Stimulated activated CD4-positive, alpha-beta T cell treated with anti-CD3 and anti-CD28 coated beads, TNF-alpha, amount 100 ng/mL, for 4 hours (primary cell): ENCODE measurements around the gene MPZ.
A peak's percentile ranks its signal among the peaks of the same experiment; 100 is the strongest.
"Not testable (repeated sequence)": the region's sequence is repeated elsewhere in the genome, so short reads cannot be mapped to it uniquely, and the experiment has no call there.

Source experiments
- DNase-seq, 3 experiments: peaks; one replicate each; pipeline ENCODE4 v3.0.0-alpha.2; 2020; ENCODE audit warnings: low read depth in 3 of 3

Gene MPZ

GRCh38 chr1:161300478-161300877, 9.3 kb downstream of the MPZ start:
- no peak for DNase-seq

DNA sequence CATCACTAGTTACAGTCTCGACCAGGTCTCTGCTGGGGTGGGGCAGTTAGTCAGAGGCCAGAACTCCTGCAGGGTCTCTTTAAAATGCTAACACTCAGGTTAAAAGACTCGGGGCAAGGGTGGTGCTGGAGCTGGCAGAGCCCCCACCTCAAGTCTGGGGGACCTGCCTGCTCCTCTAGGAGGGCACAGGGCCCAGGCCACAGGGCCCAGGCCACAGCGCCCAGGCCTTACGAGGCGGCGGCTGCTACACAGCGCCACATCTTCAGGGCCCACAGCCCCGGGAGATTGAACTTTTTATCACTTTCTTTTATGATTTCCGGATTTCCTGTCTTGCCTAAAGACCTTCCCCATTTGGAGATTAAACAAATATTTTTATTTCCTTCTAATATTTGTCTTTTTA, 10.4 kb downstream of the MPZ start:
- no peak for DNase-seq

- no peak for DNase-seq
Observed at GRCh38 chr1:161298116-161298515, 11.7 kb downstream of the MPZ start.

DNA sequence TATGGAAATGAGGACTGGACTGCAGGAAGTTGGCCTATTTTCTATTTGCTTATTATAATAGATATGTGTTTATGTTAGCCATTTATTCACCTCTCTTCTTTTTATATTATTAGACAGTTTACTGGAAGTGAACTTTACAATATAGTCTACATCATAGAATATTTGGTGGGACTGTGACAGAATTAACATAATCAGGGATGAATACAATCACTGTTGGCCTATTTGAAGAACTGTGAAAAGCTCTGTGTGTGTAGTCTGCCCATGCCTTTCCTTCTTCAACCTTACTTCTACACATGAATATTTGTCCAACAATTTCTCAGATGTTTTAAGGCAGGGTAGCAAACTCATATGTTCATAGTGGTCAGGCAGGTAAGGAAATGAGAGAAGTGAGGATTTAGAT, 12.4 kb downstream of the MPZ start:
- no peak for DNase-seq

DNA sequence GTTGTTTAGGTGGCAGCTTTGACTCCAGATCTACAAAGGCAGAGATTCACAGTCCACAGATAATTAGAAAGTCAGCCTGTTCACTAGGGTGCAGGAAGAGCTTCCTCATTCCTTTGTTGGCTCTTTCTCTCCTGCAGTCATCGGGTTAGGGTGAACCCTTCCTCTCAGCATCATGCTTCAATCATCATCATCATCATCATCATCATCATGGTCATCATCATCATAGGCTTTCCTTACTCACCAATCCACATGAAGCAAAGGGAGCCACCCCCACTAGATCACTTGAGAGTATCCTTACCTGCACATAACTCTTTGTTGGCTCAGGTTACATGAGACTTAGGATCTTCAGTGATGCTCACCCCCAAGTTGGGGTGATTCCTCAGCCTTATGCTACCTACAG, 19.0 kb downstream of the MPZ start:
- DNase-seq: no peak

DNA sequence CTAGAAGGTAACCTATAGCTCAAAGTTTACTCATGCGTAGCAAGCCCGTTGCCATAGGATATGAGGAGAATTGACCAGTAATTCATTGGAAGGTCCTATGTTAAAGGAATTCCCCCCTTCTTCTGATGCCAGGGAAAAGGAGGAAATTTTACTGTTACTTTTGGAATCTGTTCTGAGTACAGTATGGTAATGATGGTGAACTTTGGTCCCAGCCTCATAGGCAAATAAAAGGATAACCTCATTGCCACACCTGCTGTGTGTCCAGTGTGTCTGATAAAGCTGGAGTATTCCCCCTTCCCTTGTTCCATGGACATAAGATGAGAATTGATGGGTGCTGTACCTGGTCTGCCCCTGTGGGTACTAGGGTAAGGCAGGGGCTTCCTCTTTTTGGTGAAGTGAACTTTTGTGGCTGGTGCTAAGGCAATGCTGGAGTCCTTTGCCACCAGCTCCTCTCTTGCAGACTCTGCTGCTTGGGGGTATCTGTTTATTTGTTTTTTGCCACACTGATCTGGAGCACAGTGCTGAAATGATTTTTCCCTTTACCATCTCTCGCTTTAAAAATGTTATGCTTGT, 22.2 kb downstream of the MPZ start:
- DNase-seq: no peak

DNA sequence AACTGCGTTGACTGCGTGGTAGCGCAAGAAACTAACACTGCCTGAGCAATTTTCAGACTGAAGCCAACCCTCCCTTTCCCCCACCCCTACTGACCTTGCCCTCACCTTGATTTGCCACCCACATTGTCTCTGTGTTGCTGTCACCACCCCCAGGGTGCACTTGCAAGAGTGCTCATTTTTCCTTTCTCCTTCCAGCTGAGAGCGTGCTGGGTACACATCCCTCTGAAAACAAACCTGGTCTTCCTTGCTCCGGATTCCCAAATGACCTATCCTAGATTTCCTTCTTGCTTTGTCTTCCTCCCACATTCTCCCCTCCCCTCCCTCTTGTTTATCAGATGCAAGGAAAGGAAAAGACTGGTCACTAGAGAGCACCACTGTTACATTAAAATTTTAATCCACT, 24.2 kb downstream of the MPZ start:
- DNase-seq: no peak

- DNase-seq: no peak
Observed at GRCh38 chr1:161285113-161285512, 24.7 kb downstream of the MPZ start.

GRCh38 chr1:161282991-161283390, 26.8 kb downstream of the MPZ start:
- DNase-seq: no peak

GRCh38 chr1:161274874-161275273, 34.9 kb downstream of the MPZ start:
- no peak for DNase-seq

DNA sequence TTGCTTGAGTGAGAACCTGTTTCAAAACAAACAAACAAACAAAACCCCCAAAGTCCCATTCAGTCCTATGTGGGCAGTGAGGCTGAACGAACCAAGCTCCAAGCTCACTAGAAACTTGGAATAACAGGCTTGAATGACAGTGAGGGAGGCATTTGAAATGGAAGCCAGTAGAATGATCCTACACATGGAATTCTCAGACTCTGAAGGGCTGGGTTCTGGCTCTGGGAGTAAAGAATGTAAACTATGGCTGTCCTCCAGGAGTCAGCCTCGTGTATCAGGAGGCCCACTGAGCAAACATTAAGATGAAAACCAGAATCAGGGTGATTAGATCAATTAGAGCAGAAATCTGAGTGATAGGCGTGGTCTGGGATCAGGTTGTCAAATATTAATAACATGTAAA, 36.4 kb downstream of the MPZ start:
- no peak for DNase-seq

- no peak for DNase-seq
Observed at GRCh38 chr1:161267321-161267720, 42.4 kb downstream of the MPZ start.

DNA sequence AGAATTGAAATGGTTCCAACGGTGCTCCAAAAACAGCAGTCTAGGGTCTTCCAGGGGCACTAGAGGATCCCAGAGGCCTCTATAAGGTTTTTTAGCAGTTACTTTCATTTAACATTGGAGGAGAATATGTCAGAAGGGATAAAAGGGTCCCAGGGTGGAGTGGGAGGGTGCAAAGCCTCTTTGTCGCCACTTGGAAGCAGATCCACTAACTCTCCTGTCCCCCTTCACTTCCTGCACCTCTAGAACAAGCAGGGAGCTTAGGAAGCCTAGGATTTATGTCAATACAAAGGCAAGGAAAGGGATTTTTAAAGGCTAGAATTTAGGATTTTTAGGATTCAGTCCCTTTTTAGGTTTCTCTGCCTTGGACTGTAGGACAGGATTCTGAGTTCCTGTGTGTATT, 42.9 kb downstream of the MPZ start:
- no peak for DNase-seq

DNA sequence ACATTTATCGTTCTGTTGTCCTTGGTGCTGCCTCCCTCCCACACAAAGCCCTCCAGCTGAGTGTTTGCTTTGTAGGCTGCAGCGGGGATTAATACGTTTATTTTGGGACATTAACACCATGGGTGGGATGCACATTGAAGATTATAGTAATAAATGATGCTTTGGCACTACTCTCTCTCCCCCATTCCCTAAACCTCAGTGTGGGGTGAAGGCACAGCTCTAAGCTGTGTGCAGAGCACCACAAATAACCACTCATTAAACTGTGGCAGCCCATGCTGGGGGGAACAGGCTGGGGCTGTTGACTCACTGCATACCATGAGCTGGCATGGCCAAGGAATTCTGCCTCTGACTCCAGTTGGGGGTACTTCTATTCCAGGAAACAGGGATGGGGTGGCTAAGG, 43.6 kb downstream of the MPZ start:
- no peak for DNase-seq

DNA sequence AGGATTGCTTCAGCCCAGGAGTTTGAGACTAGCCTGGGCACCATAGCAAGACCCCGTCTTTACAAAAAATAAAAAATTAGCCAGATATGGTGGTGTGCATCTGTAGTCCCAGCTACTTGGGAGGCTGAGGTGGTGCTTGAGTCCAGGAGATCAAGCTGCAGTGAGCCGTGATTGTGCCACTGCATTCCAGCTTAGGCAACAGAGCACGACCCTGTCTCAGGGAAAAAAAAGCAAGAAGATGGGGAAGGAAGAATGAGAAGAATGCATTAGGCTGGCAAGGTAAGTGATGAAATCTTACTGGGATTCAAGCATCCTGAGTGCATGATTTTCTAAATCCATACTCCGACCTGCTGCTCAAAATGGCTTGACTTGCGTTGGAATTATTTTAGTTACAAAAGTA, 44.5 kb downstream of the MPZ start:
- DNase-seq: no peak

- no peak for DNase-seq
Observed at GRCh38 chr1:161261261-161262235, 48.2 kb downstream of the MPZ start.

DNA sequence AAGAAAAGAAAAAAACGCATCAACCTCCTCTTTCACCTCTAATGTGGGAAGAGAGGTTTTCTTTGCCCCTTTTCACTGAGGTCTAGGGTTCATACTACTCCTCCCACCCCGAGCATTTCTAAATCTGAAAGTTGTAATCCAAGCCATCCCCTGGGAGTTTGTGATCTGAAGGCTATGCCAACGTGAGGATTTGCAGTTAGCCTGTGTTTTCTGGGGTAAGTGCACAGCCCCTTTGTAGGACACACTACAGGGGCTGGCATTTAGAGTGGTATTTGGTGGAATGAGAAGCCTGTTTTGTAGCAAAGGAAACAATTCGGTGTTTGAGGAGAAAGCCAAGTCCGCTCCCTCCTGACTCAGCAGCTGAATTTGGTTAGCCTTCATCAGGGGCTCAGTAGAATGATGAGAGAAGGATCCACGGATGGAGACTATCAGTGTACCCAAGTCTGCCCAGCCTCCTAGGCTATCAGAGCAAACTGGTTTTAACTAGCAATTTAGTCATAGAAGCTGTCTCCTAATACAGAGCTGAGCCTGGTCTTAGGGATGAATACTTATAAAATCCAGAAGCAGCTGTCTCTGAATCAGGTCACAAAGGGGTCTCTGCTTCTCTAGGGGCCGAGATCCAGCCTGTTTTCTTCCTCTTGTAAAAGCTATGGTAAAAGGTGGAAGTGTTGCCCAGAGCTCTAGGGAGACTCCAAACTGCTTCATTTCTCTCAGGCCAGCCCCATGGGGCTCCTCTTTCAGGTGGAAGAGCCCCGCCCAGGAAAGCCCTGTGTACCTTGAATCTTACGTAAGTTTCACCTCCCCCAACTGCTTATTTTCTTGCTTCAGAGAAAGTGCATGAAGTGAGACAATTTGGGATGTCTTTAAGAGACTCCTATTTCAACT, 49.1 kb downstream of the MPZ start:
- no peak for DNase-seq

DNA sequence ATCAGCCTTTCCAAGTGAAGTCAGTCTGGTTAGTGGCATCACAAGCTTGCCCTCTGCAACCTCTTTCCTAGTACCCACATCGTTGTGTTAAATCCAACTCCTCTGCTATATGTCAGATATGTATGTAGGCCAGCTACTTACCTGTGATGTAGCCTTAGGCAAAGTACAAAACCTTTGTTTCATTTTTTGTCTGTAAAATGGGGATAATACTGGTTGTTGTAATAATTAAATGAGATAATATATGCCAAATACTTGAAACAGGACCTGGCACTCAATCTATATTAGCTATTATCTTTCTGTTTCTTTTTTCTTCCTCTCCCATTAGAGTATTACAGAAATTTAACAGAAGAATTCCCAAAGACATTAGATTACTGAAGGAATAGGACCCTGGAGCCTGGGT, 50.0 kb downstream of the MPZ start:
- no peak for DNase-seq

- no peak for DNase-seq
Observed at GRCh38 chr1:161259345-161259702, 50.4 kb downstream of the MPZ start.

- peak in 2 of 3 experiments; percentile 3 to 9 for DNase-seq
Observed at GRCh38 chr1:161258439-161259344, 51.1 kb downstream of the MPZ start, which contains the start of gene PCP4L1. TSS of gene PCP4L1 (plus strand) at chr1:161258745. CDS start at chr1:161258975, 230 bp downstream.

GRCh38 chr1:161257109-161257508, 52.7 kb downstream of the MPZ start:
- DNase-seq: not testable (repeated sequence)
